Body of pancreas (tissue), 4 donors: Measurements from ENCODE around the gene CLSTN1.

Experiments
- CTCF ChIP-seq, 7 experiments: fragments of 450-650 bp in 4 of 7; fragments of 200-600 bp in 3 of 7; sonication (generic) in 3 of 7; IDR thresholded peaks; one replicate each; pipeline ENCODE4 v1.5.1; 2016 to 2019; ENCODE audit warnings: antibody characterized with exemption in 7 of 7
- POLR2A ChIP-seq, 3 donors: fragments of 450-650 bp; IDR thresholded peaks; one replicate each; pipeline ENCODE4 v1.6.1; 2016; ENCODE audit warnings: antibody characterized with exemption in 3 of 3, mild to moderate bottlenecking in 2 of 3

GRCh38 chr1:9764550-9764949, 59.2 kb downstream of the CLSTN1 start:
- TF ChIP-seq CTCF (IDR thresholded peaks at IDR 0.05) (no peak), POLR2A (IDR thresholded peaks at IDR 0.05) (no peak)
